Right ventricle myocardium superior (tissue), 1 donor: ENCODE measurements around the gene ZNF891. TPM values are rescaled to one million over a fixed set of nuclear protein-coding genes. Genes with fewer than 3 reads are reported as not detected.

ENCODE experiments used
- ATAC-seq: fragments of 200-7000 bp; cut with Tn5 transposase; one replicate; pipeline ENCODE4 v1.9.1; 2020; ENCODE audit warnings: mild to moderate bottlenecking; ENCODE audit not compliant: poor library complexity
- DNase-seq: peaks from one replicate; pipeline ENCODE4 v3.0.0-alpha.2; 2020
- intact Hi-C: fragments of 100-400 bp; cut with DNase I; formaldehyde crosslinking; loops from one replicate; pipeline ENCODE4 v1.11.2; 2022
- long read RNA-seq: library from polyadenylated mRNA; unstranded; transcript quantifications from one replicate; pipeline ENCODE4 v2.0.0, GENCODE V29; 2021
- total RNA-seq: library from RNA; stranded (reverse); fragmentation: NEBNext Ultra II Directional; extraction: Animal tissue kit (Norgen Biotek cat#: 25700); gene quantifications from one replicate; pipeline ENCODE4 v1.2.1, GENCODE V29; 2021
- donor health status: DM: no; HTN: yes; CAD: no; lungs with severe emphysema.

Gene ZNF891
- 1.0 TPM for total RNA-seq
- long read RNA-seq, full-length matches to known transcripts, result 1 of 3 reads
- long read RNA-seq, partial matches to known transcripts, result 0 of 3 reads
- long read RNA-seq, other reads (novel, unspliced or antisense), result 2 of 3 reads

GRCh38 chr12:133130038-133130807, at the start of gene ZNF891, which contains the start of gene ZNF10:
TSS of gene ZNF891 (minus strand) at chr12:133130274. CDS start at chr12:133121918, 8,356 bp downstream.
TSS of gene ZNF10 (plus strand) at chr12:133130627. CDS start at chr12:133144493, 13,866 bp downstream.
- ATAC-seq, result peak; percentile 98
- intact Hi-C loops, result no loop called here
- DNase-seq, result peak; percentile 98

- intact Hi-C loops, result no loop called here
- ATAC-seq (no peak), DNase-seq (no peak)
Measured at GRCh38 chr12:133174901-133175300, 44.8 kb upstream of the ZNF891 start.

GRCh38 chr12:133172491-133172890, 42.4 kb upstream of the ZNF891 start:
- intact Hi-C loops, result no loop called here
- ATAC-seq (no peak), DNase-seq (no peak)

- ATAC-seq (no peak), DNase-seq (no peak)
- intact Hi-C loops, result no loop called here
Measured at GRCh38 chr12:133165776-133166175, 35.7 kb upstream of the ZNF891 start.

- no peak for ATAC-seq
- no peak for DNase-seq
- intact Hi-C loops, result no loop called here
Measured at GRCh38 chr12:133156125-133156690, 26.1 kb upstream of the ZNF891 start.

GRCh38 chr12:133145981-133146380, 15.9 kb upstream of the ZNF891 start:
- ATAC-seq (no peak), DNase-seq (no peak)
- intact Hi-C loops, result no loop called here

GRCh38 chr12:133135747-133136146, 5.7 kb upstream of the ZNF891 start:
- intact Hi-C loops, result no loop called here
- ATAC-seq (no peak), DNase-seq (no peak)

- DNase-seq (peak; percentile 50), ATAC-seq (peak; percentile 24)
- intact Hi-C loops, result no loop called here
Measured at GRCh38 chr12:133130808-133131128, 694 bp upstream of the ZNF891 start.

GRCh38 chr12:133129368-133130037, 571 bp downstream of the ZNF891 start:
- DNase-seq, result no peak

GRCh38 chr12:133124674-133125073, 5.4 kb downstream of the ZNF891 start:
- DNase-seq (no peak), ATAC-seq (no peak)
- intact Hi-C loops, result loop anchor here (5.0 kb wide), 1 partner anchor 42 kb away; the partner anchor contains the start of gene ZNF140

More at GRCh38 chr12:133129368-133130037, 571 bp downstream of the ZNF891 start:
- ATAC-seq, result peak; percentile 26
- intact Hi-C loops, result no loop called here

GRCh38 chr12:133120385-133121191, 9.5 kb downstream of the ZNF891 start:
- intact Hi-C loops, result loop anchor here (5.0 kb wide), 1 partner anchor 38 kb away; the partner anchor contains the start of gene ZNF140
- DNase-seq, result no peak
- ATAC-seq, result no peak

- DNase-seq (no peak), ATAC-seq (no peak)
- intact Hi-C loops, result no loop called here
Measured at GRCh38 chr12:133108150-133108549, 21.9 kb downstream of the ZNF891 start.

GRCh38 chr12:133107121-133107520, 23.0 kb downstream of the ZNF891 start:
- DNase-seq (no peak), ATAC-seq (no peak)
- intact Hi-C loops, result no loop called here

- intact Hi-C loops, result no loop called here
- DNase-seq (no peak), ATAC-seq (no peak)
Measured at GRCh38 chr12:133106253-133106652, 23.8 kb downstream of the ZNF891 start.

GRCh38 chr12:133105620-133106019, 24.5 kb downstream of the ZNF891 start:
- ATAC-seq, result no peak
- intact Hi-C loops, result no loop called here
- no peak for DNase-seq

- no peak for DNase-seq
- no peak for ATAC-seq
- intact Hi-C loops, result loop anchor here (5.0 kb wide), 2 partner anchors 39 to 46 kb away; partner anchors contain the start of gene ZNF84
Measured at GRCh38 chr12:133083345-133083744, 46.7 kb downstream of the ZNF891 start.

GRCh38 chr12:133081159-133081780, 48.8 kb downstream of the ZNF891 start:
- DNase-seq, result no peak
- no peak for ATAC-seq
- intact Hi-C loops, result loop anchor here (5.0 kb wide), 2 partner anchors 41 to 44 kb away; partner anchors contain the start of gene ZNF84
